ENCODE results near the gene PCSK6.
A peak's percentile ranks its signal among the peaks of the same experiment; 100 is the strongest.
"Not testable (repeated sequence)": the region's sequence is repeated elsewhere in the genome, so short reads cannot be mapped to it uniquely, and the experiment has no call there.

The PCSK6 gene

GRCh38 chr15:101333907-101334789 lies 155.4 kb downstream of the PCSK6 start:
- H3K4me3 Mint-ChIP-seq = peak overlapping the region; percentile 71
- peak; percentile 68 for DNase-seq
- not testable (repeated sequence) for H3K36me3 Mint-ChIP-seq (ENCODE audit: low read depth); H3K27me3 Mint-ChIP-seq
- H3K27ac Mint-ChIP-seq = peak overlapping the region; percentile 91
- H3K9me3 Mint-ChIP-seq = peaks cover 22% of the 10 kb centered on the region
- peaks cover 22% of the 10 kb centered on the region for H3K4me1 Mint-ChIP-seq (ENCODE audit: low read depth)

DNA sequence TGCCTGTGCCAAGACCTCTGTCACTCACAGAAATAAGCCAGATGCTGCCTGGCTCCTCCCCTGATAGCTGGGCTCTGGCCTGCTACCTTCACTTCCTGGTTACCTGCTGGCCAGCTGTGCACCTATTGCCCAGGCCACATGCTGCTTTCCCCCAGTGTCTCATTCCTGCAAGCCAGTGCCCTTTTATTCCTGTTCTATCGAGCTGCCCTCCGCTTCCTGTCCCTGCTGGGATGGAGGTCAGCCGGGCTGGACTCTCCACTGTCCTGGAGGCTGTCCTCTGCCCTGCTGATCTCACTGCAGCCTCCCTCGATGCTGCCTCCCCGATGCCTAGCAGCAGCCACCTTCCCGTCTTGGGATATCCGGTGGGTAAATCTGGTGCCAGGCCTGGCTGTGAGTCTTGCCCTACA lies 157.4 kb downstream of the PCSK6 start:
- H3K27ac Mint-ChIP-seq = no peak overlapping the region
- H3K9me3 Mint-ChIP-seq = peaks cover 22% of the 10 kb centered on the region
- DNase-seq = no peak
- H3K27me3 Mint-ChIP-seq = no peaks in the 10 kb centered on the region
- H3K4me1 Mint-ChIP-seq (ENCODE audit: low read depth) = peaks cover 22% of the 10 kb centered on the region
- H3K4me3 Mint-ChIP-seq = no peak overlapping the region
- H3K36me3 Mint-ChIP-seq (ENCODE audit: low read depth) = peaks cover 6% of the 10 kb centered on the region

- no peak for DNase-seq
- Mint-ChIP-seq H3K27me3 (peaks cover 14% of the 10 kb centered on the region), H3K27ac (no peak overlapping the region), H3K4me3 (no peak overlapping the region), H3K36me3 (ENCODE audit: low read depth) (peaks cover 6% of the 10 kb centered on the region), H3K9me3 (peaks cover 16% of the 10 kb centered on the region), H3K4me1 (ENCODE audit: low read depth) (peaks cover 19% of the 10 kb centered on the region)
These were observed 159.6 kb downstream of the PCSK6 start for GRCh38 chr15:101329867-101330380.

DNA sequence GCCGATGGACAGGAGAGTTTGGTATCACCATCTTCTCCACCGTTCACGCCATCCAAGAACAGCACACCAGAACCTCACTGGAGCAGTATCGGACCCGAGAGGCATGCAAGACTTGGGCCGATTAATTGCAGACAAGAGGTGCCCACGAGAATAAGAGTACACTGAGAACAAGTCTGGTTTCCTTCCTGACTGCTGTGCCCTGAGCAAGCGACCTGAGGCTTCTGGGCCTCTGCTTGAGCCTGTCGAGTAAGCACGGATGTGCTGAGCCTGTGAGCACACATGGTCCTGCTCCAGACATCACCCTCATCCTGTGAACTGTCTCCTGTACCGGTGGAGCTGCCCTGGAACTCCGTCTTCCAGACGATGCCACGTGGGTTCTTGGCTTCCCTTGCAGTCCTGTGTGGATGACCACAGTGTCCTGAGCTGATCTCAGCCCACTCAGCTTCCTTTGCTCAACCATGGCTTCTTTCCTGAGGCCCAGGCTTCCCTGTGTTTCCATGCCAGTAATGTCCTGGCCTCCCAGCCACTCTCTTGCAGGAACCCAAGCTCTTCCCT lies 160.1 kb downstream of the PCSK6 start:
- Mint-ChIP-seq H3K27ac (no peak overlapping the region), H3K27me3 (peaks cover 14% of the 10 kb centered on the region), H3K4me3 (no peak overlapping the region), H3K4me1 (ENCODE audit: low read depth) (peaks cover 14% of the 10 kb centered on the region), H3K36me3 (ENCODE audit: low read depth) (peaks cover 1% of the 10 kb centered on the region), H3K9me3 (peaks cover 13% of the 10 kb centered on the region)
- no peak for DNase-seq

GRCh38 chr15:101328001-101328400 lies 161.5 kb downstream of the PCSK6 start:
- H3K27me3 Mint-ChIP-seq = peaks cover 14% of the 10 kb centered on the region
- no peak overlapping the region for H3K4me3 Mint-ChIP-seq
- DNase-seq = no peak
- peaks cover 5% of the 10 kb centered on the region for H3K9me3 Mint-ChIP-seq
- H3K4me1 Mint-ChIP-seq (ENCODE audit: low read depth) = peaks cover 4% of the 10 kb centered on the region
- no peaks in the 10 kb centered on the region for H3K36me3 Mint-ChIP-seq (ENCODE audit: low read depth)
- no peak overlapping the region for H3K27ac Mint-ChIP-seq

GRCh38 chr15:101327147-101327740 lies 162.3 kb downstream of the PCSK6 start:
- DNase-seq = no peak
- Mint-ChIP-seq H3K4me1 (ENCODE audit: low read depth) (peaks cover 5% of the 10 kb centered on the region), H3K27me3 (peaks cover 14% of the 10 kb centered on the region), H3K9me3 (no peaks in the 10 kb centered on the region), H3K4me3 (no peak overlapping the region), H3K27ac (no peak overlapping the region), H3K36me3 (ENCODE audit: low read depth) (no peaks in the 10 kb centered on the region)

- Mint-ChIP-seq H3K27ac (peak overlapping the region; percentile 31), H3K27me3 (peaks cover 14% of the 10 kb centered on the region), H3K36me3 (ENCODE audit: low read depth) (no peaks in the 10 kb centered on the region), H3K9me3 (no peaks in the 10 kb centered on the region), H3K4me3 (no peak overlapping the region), H3K4me1 (ENCODE audit: low read depth) (peaks cover 5% of the 10 kb centered on the region)
- DNase-seq = no peak
These were observed 162.9 kb downstream of the PCSK6 start for GRCh38 chr15:101326462-101327146.

DNA sequence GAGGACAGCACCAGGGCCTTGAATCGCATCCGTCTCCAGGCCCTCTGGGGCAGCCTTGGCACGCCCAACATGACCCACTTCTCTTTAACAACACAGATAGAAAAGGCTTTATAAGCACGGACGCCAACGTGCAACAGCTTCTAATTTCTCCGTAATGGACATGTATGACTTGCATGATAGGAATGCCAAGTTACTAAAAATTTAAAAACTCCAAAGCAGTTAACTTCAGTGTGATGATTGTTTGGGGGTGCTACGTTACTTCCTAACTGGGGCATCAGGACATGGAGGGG lies 163.5 kb downstream of the PCSK6 start:
- peaks cover 8% of the 10 kb centered on the region for H3K4me1 Mint-ChIP-seq (ENCODE audit: low read depth)
- no peak for DNase-seq
- no peaks in the 10 kb centered on the region for H3K9me3 Mint-ChIP-seq
- no peaks in the 10 kb centered on the region for H3K36me3 Mint-ChIP-seq (ENCODE audit: low read depth)
- H3K27me3 Mint-ChIP-seq = peaks cover 14% of the 10 kb centered on the region
- H3K27ac Mint-ChIP-seq = no peak overlapping the region
- H3K4me3 Mint-ChIP-seq = no peak overlapping the region

- H3K27me3 Mint-ChIP-seq = peaks cover 14% of the 10 kb centered on the region
- DNase-seq = no peak
- H3K27ac Mint-ChIP-seq = no peak overlapping the region
- no peak overlapping the region for H3K4me3 Mint-ChIP-seq
- peaks cover 14% of the 10 kb centered on the region for H3K4me1 Mint-ChIP-seq (ENCODE audit: low read depth)
- no peaks in the 10 kb centered on the region for H3K9me3 Mint-ChIP-seq
- H3K36me3 Mint-ChIP-seq (ENCODE audit: low read depth) = no peaks in the 10 kb centered on the region
These were observed 164.1 kb downstream of the PCSK6 start for GRCh38 chr15:101325263-101326025.

- Mint-ChIP-seq H3K27me3 (peaks cover 14% of the 10 kb centered on the region), H3K4me1 (ENCODE audit: low read depth) (peaks cover 19% of the 10 kb centered on the region), H3K4me3 (no peak overlapping the region), H3K9me3 (no peaks in the 10 kb centered on the region), H3K27ac (no peak overlapping the region), H3K36me3 (ENCODE audit: low read depth) (no peaks in the 10 kb centered on the region)
- DNase-seq = no peak
These were observed 164.9 kb downstream of the PCSK6 start for GRCh38 chr15:101324524-101325177.

- peaks cover 19% of the 10 kb centered on the region for H3K4me1 Mint-ChIP-seq (ENCODE audit: low read depth)
- no peak for DNase-seq
- H3K9me3 Mint-ChIP-seq = no peaks in the 10 kb centered on the region
- no peaks in the 10 kb centered on the region for H3K36me3 Mint-ChIP-seq (ENCODE audit: low read depth)
- no peak overlapping the region for H3K27ac Mint-ChIP-seq
- no peak overlapping the region for H3K4me3 Mint-ChIP-seq
- H3K27me3 Mint-ChIP-seq = peaks cover 15% of the 10 kb centered on the region
These were observed 165.5 kb downstream of the PCSK6 start for GRCh38 chr15:101323793-101324523.

- Mint-ChIP-seq H3K4me1 (ENCODE audit: low read depth) (peaks cover 19% of the 10 kb centered on the region), H3K9me3 (no peaks in the 10 kb centered on the region), H3K27me3 (peaks cover 19% of the 10 kb centered on the region), H3K36me3 (ENCODE audit: low read depth) (no peaks in the 10 kb centered on the region), H3K27ac (no peak overlapping the region), H3K4me3 (no peak overlapping the region)
- DNase-seq = no peak
These were observed 166.5 kb downstream of the PCSK6 start for GRCh38 chr15:101322854-101323477.

Data from activated T-cell treated with anti-CD3 and anti-CD28 coated beads, Interleukin-2, amount 50 U/mL, for 24 hours (primary cell).